A673 (cell line): ENCODE measurements around the gene SYT14. TPM values are rescaled to one million over a fixed set of nuclear protein-coding genes. Genes with fewer than 3 reads are reported as not detected.
"Not testable (repeated sequence)": the region's sequence is repeated elsewhere in the genome, so short reads cannot be mapped to it uniquely, and the experiment has no call there.

Experiments
- BruUV-seq: library from RNA; stranded (reverse); fragments of 400-500 nt; replicated peaks from 2 replicates; lab custom pipeline; 2021; lab: Mats Ljungman, UMichigan
- CTCF ChIA-PET: fragments of 300-600 bp; sonication (Branson Sonifier 250); formaldehyde crosslinking; loops from one replicate; lab custom pipeline; 2022; ENCODE audit warnings: antibody characterized with exemption; lab: Charles Lee
- POLR2A ChIA-PET: fragments of 300-600 bp; sonication (Branson Sonifier 250); formaldehyde crosslinking; loops from one replicate; lab custom pipeline; 2022; ENCODE audit warnings: antibody characterized with exemption; ENCODE audit not compliant: low non-redundant PET; lab: Charles Lee
- DNase-seq: peaks from one replicate; pipeline ENCODE4 v3.0.0-alpha.2; 2015; ENCODE audit warnings: low spot score
- H3K27ac ChIP-seq: fragments of 200-600 bp; sonication (generic); 2 replicates; pipeline ENCODE4 v1.5.1; 2016; ENCODE audit warnings: mixed run types, low read depth, mild to moderate bottlenecking, mixed read lengths, antibody characterized with exemption, low read length; ENCODE audit not compliant: poor library complexity, severe bottlenecking
- H3K27me3 ChIP-seq: fragments of 200-600 bp; sonication (generic); replicated peaks from 2 replicates; pipeline ENCODE4 v1.6.1; 2017; ENCODE audit warnings: mixed run types, low read depth, mild to moderate bottlenecking, mixed read lengths, antibody characterized with exemption, low read length; ENCODE audit not compliant: insufficient read depth, poor library complexity
- H3K36me3 ChIP-seq: fragments of 200-600 bp; sonication (generic); 2 replicates; pipeline ENCODE4 v1.6.1; 2016; ENCODE audit warnings: mixed run types, mild to moderate bottlenecking, mixed read lengths, antibody characterized with exemption, low read length; ENCODE audit not compliant: insufficient read depth, poor library complexity, severe bottlenecking
- H3K4me1 ChIP-seq: fragments of 200-600 bp; sonication (generic); 2 replicates; pipeline ENCODE4 v1.6.1; 2017; ENCODE audit warnings: mixed run types, mild to moderate bottlenecking, mixed read lengths, antibody characterized with exemption, low read length; ENCODE audit not compliant: insufficient read depth, poor library complexity, severe bottlenecking
- H3K4me3 ChIP-seq: fragments of 200-600 bp; sonication (generic); 2 replicates; pipeline ENCODE4 v1.5.1; 2016; ENCODE audit warnings: low read depth, mixed run types, mild to moderate bottlenecking, mixed read lengths, low read length; ENCODE audit not compliant: poor library complexity, severe bottlenecking
- H3K9me3 ChIP-seq: fragments of 200-600 bp; sonication (generic); 2 replicates; pipeline ENCODE4 v1.6.1; 2016; ENCODE audit warnings: mixed run types, low read depth, mild to moderate bottlenecking, mixed read lengths, antibody characterized with exemption, low read length; ENCODE audit not compliant: poor library complexity, severe bottlenecking
- EZH2 ChIP-seq: fragments of 200-600 bp; sonication (generic); IDR thresholded peaks from 2 replicates; pipeline ENCODE4 v1.6.1; 2017; ENCODE audit warnings: borderline replicate concordance, low read depth, mild to moderate bottlenecking, mixed read lengths, antibody characterized with exemption, low read length; ENCODE audit not compliant: poor library complexity, severe bottlenecking
- intact Hi-C: fragments of 100-400 bp; cut with micrococcal nuclease; formaldehyde crosslinking; loops from one replicate; pipeline ENCODE4 v1.10.0; 2022; ENCODE audit not compliant: unreplicated experiment
- total RNA-seq: library from RNA; stranded (reverse); gene quantifications from 2 replicates; pipeline ENCODE4 v1.2.3, GENCODE V29; 2021
- TF ChIP-seq, protein P1 (sequence below): fragments of 300-800, 200-600 bp; sonication (generic); conservative IDR thresholded peaks from 2 replicates; pipeline ENCODE4 v1.5.1; 2017; ENCODE audit warnings: low read depth, mild to moderate bottlenecking, antibody characterized with exemption, low read length, moderate library complexity, mixed read lengths

Gene SYT14
- total RNA-seq, 1 experiment from 2014 or later: 22.4 TPM

GRCh38 chr1:209896346-209896745, 41.7 kb upstream of the SYT14 start:
- no TSS peak for BruUV-seq
- Histone ChIP-seq H3K27ac (no peak overlapping the region), H3K9me3 (no peaks in the 10 kb centered on the region), H3K4me1 (peaks cover 2% of the 10 kb centered on the region), H3K36me3 (no peaks in the 10 kb centered on the region), H3K4me3 (no peak overlapping the region), H3K27me3 (no peaks in the 10 kb centered on the region)
- no peak for DNase-seq
- POLR2A ChIA-PET: no interaction called here
- TF ChIP-seq EZH2: no peak
- TF ChIP-seq, protein P1, sequence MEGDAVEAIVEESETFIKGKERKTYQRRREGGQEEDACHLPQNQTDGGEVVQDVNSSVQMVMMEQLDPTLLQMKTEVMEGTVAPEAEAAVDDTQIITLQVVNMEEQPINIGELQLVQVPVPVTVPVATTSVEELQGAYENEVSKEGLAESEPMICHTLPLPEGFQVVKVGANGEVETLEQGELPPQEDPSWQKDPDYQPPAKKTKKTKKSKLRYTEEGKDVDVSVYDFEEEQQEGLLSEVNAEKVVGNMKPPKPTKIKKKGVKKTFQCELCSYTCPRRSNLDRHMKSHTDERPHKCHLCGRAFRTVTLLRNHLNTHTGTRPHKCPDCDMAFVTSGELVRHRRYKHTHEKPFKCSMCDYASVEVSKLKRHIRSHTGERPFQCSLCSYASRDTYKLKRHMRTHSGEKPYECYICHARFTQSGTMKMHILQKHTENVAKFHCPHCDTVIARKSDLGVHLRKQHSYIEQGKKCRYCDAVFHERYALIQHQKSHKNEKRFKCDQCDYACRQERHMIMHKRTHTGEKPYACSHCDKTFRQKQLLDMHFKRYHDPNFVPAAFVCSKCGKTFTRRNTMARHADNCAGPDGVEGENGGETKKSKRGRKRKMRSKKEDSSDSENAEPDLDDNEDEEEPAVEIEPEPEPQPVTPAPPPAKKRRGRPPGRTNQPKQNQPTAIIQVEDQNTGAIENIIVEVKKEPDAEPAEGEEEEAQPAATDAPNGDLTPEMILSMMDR: no peak
- intact Hi-C loops: no loop called here
- CTCF ChIA-PET: no interaction called here

DNA sequence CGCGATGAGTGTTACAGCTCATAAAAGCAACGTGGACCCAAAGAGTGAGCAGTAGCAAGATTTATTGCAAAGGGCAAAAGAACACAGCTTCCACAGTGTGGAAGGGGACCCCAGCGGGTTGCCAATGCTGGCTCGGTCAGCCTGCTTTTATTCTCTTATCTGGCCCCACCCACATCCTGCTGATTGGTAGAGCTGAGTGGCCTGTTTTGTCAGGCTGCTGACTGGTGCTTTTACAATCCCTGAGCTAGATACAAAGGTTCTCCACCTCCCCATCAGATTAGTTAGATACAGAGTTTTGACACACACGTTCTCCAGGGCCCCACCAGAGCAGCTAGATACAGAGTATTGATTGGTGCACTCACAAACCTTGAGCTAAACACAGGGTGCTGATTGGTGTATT, 39.7 kb upstream of the SYT14 start:
- H3K27ac ChIP-seq, H3K36me3 ChIP-seq, BruUV-seq, DNase-seq, POLR2A ChIA-PET, intact Hi-C loops, H3K9me3 ChIP-seq, H3K27me3 ChIP-seq, H3K4me3 ChIP-seq, CTCF ChIA-PET: not testable (repeated sequence)
- H3K4me1 ChIP-seq: peaks cover 18% of the 10 kb centered on the region

DNA sequence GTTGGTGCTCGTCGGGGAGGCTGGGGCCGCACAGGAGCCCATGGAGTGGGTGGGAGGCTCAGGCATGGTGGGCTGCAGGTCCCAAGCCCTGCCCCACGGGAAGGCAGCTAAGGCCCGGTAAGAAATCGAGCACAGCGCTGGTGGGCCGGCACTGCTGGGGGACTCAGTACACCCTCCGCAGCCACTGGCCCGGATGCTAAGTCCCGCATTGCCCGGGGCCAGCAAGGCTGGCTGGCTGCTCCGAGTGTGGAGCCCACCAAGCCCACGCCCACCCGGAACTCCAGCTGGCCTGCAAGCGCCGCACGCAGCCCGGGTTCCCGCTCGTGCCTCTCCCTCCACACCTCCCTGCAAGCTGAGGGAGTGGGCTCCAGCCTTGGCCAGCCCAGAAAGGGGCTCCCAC, 39.2 kb upstream of the SYT14 start:
- DNase-seq, H3K9me3 ChIP-seq, POLR2A ChIA-PET, intact Hi-C loops, CTCF ChIA-PET, H3K36me3 ChIP-seq, H3K4me3 ChIP-seq, H3K27me3 ChIP-seq, BruUV-seq, H3K27ac ChIP-seq: not testable (repeated sequence)
- peaks cover 18% of the 10 kb centered on the region for H3K4me1 ChIP-seq

- CTCF ChIA-PET: interaction anchor here (1.2 to 1.5 kb wide), 3 partner anchors 10 to 89 kb away, joined by 3 to 4 read pairs (median 3); no protein-coding TSS in a partner anchor
- no peaks in the 10 kb centered on the region for H3K27me3 ChIP-seq
- no peak overlapping the region for H3K27ac ChIP-seq
- H3K36me3 ChIP-seq: no peaks in the 10 kb centered on the region
- intact Hi-C loops: no loop called here
- peak; percentile 64 for DNase-seq
- POLR2A ChIA-PET: no interaction called here
- peaks cover 20% of the 10 kb centered on the region for H3K4me1 ChIP-seq
- H3K9me3 ChIP-seq: no peaks in the 10 kb centered on the region
- H3K4me3 ChIP-seq: no peak overlapping the region
- no TSS peak for BruUV-seq
- no peak for TF ChIP-seq EZH2
- TF ChIP-seq, protein P1: peak; percentile 76
Measured at GRCh38 chr1:209899948-209900347, 38.1 kb upstream of the SYT14 start.
